ENCODE results near the gene CACNA1I.

The CACNA1I gene

DNA sequence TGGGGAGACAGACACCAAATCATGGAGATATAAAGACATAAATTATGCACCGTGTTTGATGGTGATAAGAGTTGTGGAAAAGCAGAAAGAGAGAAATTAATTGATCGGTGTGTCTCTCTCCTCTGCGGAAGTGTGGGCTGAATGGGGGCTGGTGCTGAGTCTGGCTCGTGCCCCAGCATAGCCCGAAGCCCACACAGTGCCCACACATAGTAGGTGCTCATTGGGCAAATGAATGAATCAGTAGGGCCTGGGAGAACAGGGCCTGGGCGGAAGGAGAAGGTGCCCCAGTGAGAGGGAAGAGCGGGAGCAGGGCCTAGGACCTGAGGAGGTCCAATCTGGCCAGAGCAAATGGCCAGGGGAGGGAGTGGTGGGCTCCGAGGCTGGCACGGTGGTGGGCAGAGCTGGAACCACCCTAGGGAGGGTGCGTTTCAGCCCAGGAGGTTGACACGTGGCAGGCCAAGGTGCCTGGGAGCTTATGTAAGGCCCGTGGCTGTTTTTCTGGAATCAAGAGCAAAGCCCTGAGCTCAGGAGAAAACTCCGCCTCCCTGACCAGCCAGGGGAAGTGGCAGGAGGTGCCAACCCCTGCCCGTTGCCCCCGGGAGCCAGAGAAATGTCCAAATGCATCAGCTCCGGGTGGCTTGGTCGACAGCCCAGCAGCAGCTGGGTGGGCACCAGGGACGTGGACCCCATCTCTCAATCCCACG is 2.1 kb upstream of the CACNA1I start:
- DNase-seq (ENCODE audit: low read depth in 2 of 2, low spot score in 1 of 2) = no peak

GRCh38 chr22:39569066-39569465 is 1.5 kb upstream of the CACNA1I start:
- DNase-seq (ENCODE audit: low read depth in 2 of 2, low spot score in 1 of 2) = no peak

DNA sequence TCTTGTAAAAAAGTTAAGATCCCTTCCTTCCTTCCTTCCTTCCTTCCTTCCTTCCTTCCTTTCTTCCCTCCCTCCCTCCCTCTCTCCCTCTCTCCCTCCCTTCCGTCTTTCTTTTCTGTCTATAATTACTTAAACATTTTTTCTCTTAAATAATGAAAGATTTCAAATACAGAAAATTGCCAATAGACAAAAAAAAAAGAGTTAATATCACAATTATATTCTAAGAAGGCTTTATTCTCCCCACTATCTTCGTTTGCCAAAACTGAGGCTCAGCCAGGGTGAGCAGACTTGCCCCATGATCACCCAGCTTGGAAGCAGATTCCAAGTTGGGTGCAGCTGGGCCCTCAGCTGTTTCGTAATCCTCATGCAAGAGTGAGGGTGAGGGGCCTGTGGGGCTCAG is 327 bp upstream of the CACNA1I start:
- no peak for DNase-seq (ENCODE audit: low read depth in 2 of 2, low spot score in 1 of 2)

GRCh38 chr22:39571538-39571937 is 985 bp downstream of the CACNA1I start:
- no peak for DNase-seq (ENCODE audit: low read depth in 2 of 2, low spot score in 1 of 2)

DNA sequence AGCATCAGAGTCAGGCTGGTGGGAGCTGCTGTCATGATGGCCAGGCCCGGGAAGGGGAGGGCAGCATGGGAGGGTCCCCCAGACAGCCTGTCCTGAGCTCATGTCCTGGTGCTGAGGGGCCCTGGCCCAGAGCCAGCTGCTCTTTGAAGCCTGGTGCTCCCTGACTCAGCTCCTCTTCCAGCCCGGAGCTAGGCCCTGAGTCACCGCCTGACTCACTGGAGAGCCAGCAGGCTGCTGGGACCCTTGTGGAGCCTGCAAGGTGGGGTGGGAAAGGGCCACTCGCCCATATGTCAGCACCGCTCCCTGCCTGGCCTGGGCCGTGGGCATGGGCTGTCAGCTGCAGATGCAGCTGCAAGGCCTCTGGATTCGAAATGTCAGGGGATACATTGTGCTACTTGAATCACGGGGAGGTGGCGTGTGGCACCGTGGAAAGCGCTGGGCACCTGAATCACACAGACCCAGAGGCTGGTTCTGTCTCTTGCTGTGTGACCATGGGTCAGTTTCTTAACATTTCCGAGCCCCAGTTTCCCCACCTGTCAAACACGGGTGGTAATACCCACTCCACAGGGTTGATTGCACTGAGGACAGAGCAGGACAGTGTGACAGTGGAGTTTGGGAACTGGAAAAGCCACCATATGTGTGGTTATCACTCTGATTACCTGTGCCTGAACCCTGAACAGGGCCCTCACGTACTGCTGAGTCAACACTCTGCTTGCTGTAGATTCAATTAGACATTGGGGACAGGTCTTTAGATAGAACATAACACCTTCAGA is 4.4 kb downstream of the CACNA1I start:
- no peak for DNase-seq (ENCODE audit: low read depth in 2 of 2, low spot score in 1 of 2)

DNA sequence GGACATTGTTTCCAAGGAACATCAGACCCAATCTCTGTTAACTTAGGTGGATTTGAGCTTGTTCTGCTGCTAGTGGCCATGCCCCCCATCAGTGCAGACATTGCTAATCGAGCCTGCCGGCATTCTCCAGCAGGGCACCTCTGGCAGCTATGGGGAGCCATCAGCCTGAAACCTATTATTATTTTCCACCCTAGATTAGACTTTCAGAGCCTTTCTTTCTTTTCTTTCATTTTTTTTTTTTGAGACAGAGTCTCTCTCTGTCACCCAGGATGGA is 4.9 kb downstream of the CACNA1I start:
- no peak for DNase-seq (ENCODE audit: low read depth in 2 of 2, low spot score in 1 of 2)

DNA sequence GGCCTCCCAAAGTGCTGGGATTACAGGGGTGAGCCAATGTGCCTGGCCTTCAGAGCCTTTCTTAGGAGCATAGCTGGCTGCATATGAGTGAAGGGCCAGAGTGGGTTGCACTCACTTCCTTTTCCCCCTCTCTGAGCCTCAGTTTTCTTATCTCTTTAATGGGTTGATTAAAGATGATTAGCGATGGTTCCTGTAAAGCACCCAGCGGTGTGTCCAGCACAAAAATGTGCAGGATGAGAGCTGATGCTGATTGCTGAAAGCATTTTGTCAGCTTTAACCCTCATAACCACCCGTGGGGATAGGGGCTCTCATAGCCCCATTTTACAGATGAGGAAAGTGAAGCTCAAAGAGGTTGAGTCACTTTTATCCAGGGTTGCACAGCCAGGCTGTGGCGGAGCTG is 5.5 kb downstream of the CACNA1I start:
- no peak for DNase-seq (ENCODE audit: low read depth in 2 of 2, low spot score in 1 of 2)

DNA sequence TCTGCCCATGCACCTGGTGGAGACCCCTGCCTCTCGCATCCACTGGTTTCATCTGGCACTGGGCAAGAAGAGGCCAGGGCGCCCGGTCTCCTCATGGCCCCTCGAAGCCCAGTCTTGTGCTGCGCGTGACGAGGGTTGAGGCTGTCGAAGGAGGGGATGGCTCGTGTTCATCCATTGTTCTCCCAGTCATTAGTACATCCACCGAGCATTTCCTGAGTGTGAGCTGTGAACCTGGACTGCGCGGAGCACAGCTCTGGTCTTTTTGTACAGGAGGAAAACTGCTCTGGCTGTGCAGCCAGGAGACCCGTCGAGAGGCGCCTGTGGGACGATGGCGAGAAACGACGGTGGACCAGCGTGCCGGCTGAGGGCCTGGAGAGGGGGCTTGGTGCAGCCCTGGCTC is 6.8 kb downstream of the CACNA1I start:
- DNase-seq (ENCODE audit: low read depth in 2 of 2, low spot score in 1 of 2) = no peak

GRCh38 chr22:39577900-39578299 is 7.3 kb downstream of the CACNA1I start:
- DNase-seq (ENCODE audit: low read depth in 2 of 2, low spot score in 1 of 2) = no peak

- no peak for DNase-seq (ENCODE audit: low read depth in 2 of 2, low spot score in 1 of 2)
Measured at GRCh38 chr22:39580006-39580441, 9.5 kb downstream of the CACNA1I start.

GRCh38 chr22:39580795-39581194 is 10.2 kb downstream of the CACNA1I start:
- no peak for DNase-seq (ENCODE audit: low read depth in 2 of 2, low spot score in 1 of 2)

DNA sequence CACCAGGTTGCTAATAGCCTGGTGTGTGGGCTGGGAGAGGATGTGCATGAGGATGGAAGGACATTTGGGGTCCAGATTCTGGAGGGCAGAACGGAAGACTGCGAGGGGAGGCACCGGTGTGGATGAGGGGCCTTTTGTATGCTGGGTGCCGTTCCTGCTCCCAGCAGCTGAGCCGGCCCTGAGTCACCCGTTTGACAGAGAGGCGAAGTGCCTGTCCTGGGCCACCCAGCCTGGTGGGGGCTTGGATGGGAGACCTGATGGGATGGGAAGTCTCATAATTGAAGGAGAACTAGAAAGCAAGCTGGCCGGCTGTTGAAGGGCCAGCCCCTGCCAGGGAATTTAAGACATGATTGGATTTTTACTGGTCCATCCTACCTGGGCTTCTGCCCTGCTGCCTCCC is 10.8 kb downstream of the CACNA1I start:
- no peak for DNase-seq (ENCODE audit: low read depth in 2 of 2, low spot score in 1 of 2)

DNA sequence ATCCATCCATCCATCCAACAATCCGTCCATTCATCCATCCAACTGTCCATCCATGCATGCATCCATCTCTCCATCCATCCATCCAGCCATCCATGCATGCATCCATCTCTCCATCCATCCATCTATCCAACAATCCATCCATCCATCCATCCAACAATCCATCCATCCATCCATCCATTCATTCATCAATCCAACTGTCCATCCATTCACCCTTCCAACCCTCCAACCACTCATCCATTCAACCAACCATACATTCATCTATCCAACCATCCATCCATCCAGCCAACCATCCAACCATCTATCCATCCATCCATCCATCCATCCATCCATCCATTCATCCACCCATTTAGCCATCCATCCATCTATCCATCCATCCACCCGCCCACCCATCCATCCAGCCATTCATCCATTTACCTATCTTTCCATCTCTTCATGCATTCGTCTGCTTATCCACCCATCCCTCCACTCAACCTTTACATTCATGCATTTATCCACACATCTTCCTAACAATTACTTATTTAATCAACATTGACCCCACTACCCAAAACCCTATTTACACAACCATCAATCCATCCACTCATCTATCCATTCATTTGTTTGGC is 12.6 kb downstream of the CACNA1I start:
- DNase-seq (ENCODE audit: low read depth in 2 of 2, low spot score in 1 of 2) = no peak

DNA sequence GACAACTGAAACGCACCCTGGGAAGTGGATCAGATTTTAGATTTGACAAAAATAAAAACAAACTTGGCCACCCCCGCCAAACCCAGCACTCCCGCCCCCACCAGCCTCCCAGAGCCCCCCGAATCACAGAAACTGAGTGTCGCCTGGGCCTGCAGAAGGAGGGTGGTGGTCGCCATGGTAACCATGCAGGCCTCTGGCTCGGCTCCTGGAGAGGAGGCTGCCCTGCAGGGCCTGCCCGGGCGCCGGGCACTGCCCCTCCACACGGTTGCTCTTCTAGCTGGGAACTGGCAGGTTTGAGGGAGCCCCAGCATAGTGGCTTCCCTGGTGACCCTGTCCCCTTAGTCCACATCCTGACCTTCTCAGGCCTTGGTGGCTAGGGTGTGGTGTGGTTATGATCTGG is 19.3 kb downstream of the CACNA1I start:
- DNase-seq (ENCODE audit: low read depth in 2 of 2, low spot score in 1 of 2) = no peak

- DNase-seq (ENCODE audit: low read depth in 2 of 2, low spot score in 1 of 2) = no peak
Measured at GRCh38 chr22:39592081-39593065, 21.8 kb downstream of the CACNA1I start.

DNA sequence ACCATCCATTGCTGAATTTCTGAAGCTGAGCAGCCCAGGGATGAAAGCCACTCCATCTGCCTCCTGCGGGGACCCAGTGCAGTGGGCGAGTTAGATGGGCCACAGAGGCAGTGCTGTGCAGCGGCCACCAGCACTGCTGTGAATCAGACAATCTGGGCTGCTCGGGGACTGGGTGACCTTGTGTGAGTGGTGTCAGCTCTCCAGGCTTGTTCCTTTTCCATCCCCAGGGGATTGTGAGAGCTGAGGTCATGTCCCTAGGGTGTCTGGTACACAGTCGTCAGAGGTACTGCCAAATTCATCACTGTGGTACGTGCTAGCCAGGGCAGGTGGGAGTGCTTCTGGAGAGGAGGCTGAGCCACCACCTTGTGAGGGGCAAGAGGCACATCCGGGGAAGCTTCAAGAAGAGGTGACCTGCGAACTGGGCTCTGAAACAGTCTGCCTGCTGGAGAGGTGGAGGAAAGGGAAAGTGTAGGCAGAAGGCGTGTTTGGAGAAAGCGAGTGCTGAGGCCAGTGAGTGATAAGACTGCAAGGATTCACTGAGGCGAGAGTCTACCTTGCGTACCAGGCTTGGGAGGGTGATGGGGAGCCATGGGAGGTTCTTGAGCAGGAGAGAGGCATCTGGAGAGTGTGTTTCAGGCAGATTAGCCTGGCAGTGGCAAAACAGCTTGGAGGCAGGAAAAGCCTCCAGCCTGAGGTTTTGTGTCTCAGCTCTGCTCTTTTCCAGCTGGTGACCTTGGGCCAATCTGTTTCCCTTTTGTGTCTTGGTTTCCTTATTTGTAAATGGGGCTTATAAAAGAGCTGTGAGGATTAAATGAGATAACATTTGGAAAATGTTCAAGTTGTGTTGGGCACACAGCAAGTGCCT is 22.7 kb downstream of the CACNA1I start:
- DNase-seq (ENCODE audit: low read depth in 2 of 2, low spot score in 1 of 2) = no peak

DNA sequence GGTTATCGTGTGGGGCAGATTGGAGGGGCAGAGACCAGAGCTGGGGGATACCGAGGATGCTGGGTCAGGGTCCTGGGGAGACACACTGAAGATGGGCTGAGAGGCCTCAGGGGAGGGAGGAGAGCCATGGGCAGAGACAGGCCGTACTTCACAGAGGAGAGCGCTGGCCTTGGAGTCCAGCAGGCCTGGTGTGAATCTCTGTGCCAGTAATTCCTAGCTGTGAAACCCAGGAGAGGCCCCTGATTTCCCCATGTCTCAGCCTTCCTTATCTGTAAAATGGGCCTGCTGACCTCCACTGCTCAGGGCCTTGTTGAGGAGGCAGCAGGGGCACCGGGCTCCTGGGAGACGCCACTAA is 23.4 kb downstream of the CACNA1I start:
- DNase-seq (ENCODE audit: low read depth in 2 of 2, low spot score in 1 of 2) = no peak

DNA sequence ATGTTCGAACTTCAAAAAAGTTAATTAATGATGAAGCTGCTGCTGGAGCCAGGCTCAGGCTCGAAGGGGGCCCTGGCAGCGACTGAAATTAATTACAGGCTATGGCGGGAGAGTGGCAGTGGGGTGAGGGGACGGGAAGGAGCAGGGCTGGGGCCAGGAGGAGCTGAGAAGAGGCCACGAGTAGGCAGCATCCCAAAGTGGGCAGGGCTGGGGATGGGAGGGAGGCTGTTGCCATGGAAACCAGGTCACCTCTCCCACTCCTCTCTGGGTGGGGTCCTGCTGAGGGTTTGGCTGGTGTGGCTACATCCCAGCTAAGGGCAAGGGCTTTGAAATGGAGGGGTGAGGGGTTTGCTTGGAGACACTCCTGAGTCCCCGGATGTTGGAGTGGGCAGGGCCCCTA is 23.9 kb downstream of the CACNA1I start:
- no peak for DNase-seq (ENCODE audit: low read depth in 2 of 2, low spot score in 1 of 2)

DNA sequence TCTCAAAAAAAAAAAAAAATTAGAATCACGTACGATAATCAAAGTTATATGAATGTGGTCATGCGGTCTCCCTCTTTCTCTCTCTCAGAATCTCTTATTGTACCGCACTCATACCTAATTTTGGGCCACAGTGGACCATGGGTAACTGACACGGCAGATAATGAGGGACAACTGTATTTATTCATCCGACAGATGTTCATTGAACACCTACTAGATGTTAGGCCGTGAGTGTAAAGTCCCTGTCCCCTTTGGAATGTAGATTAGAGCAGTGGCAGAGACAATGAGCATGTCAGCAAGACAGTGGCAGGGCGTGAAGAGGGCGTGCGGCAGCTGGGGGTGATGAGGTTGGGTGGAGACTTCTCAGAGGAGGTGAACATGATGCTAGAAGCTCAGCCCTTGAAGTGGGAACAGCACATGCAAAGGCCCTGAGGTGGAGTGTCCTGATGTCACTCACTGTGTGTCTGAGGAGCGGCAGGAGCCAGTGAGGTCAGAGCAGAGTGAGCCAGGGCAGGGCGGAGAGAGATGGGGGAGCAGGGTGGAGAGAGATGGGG is 25.1 kb downstream of the CACNA1I start:
- no peak for DNase-seq (ENCODE audit: low read depth in 2 of 2, low spot score in 1 of 2)

DNA sequence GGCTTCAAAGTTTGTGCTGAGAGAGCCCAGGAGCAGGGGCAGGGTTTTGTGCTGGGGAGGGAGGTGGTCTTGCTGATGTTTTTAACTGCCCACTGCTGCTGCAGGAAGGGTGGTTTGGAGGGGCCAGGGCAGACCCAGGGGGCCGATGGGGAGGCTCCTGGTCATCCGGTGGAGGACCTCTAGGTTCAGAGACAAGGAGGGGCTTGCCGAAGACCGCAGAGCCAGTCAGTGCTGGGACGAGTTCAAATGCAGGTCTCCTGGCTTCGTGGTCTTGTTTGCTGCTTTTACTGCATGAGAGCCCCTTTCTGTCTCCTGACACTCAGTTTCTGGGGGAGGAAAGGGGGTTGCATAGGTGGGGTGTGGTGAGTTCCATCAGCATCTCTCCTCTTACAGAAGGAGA is 26.0 kb downstream of the CACNA1I start:
- DNase-seq (ENCODE audit: low read depth in 2 of 2, low spot score in 1 of 2) = no peak
